HepG2 (cell line): Measurements from ENCODE around the gene CSNK1D. TPM values are rescaled to one million over a fixed set of nuclear protein-coding genes. Genes with fewer than 3 reads are reported as not detected.
A peak's percentile ranks its signal among the peaks of the same experiment; 100 is the strongest.

Experiments
- ASH2L ChIP-seq: fragments of 300-600, 200-600 bp; sonication (generic); IDR thresholded peaks from 2 replicates; pipeline ENCODE4 v1.7.0; 2017; ENCODE audit warnings: low read depth, mild to moderate bottlenecking, moderate library complexity, mixed read lengths, low read length; ENCODE audit not compliant: insufficient read length
- CCDC6 ChIP-seq: sonication (generic); formaldehyde crosslinking; IDR thresholded peaks from 2 replicates; pipeline ENCODE4 v1.8.1; 2022; ENCODE audit warnings: mild to moderate bottlenecking, missing genetic modification reagents, moderate library complexity
- HHEX ChIP-seq: IDR thresholded peaks from 2 replicates; pipeline ENCODE4 v1.6.1; 2016; ENCODE audit warnings: control low read depth
- MAFF ChIP-seq: IDR thresholded peaks from 2 replicates; pipeline ENCODE4 v1.6.1; 2011; ENCODE audit warnings: low read depth, low read length, improper control_type of control experiment
- REXO4 ChIP-seq: sonication (generic); formaldehyde crosslinking; IDR thresholded peaks from 2 replicates; pipeline ENCODE4 v1.8.0; 2022; ENCODE audit warnings: missing genetic modification reagents, mild to moderate bottlenecking, borderline replicate concordance
- ZNF17 ChIP-seq: sonication (generic); formaldehyde crosslinking; IDR thresholded peaks from 2 replicates; pipeline ENCODE4 v1.5.0; 2020; ENCODE audit warnings: mild to moderate bottlenecking, missing genetic modification reagents
- ZNF263 ChIP-seq: sonication (generic); formaldehyde crosslinking; IDR thresholded peaks from 2 replicates; pipeline ENCODE4 v1.4.0; 2020; ENCODE audit warnings: missing genetic modification reagents
- ZNF451 ChIP-seq: sonication (generic); formaldehyde crosslinking; IDR thresholded peaks from 2 replicates; pipeline ENCODE4 v1.5.0; 2020; ENCODE audit warnings: mild to moderate bottlenecking, missing genetic modification reagents
- ZNF672 ChIP-seq: sonication (generic); formaldehyde crosslinking; IDR thresholded peaks from 2 replicates; pipeline ENCODE4 v1.8.1; 2022; ENCODE audit warnings: missing genetic modification reagents
- polyA plus RNA-seq, 8 experiments: library from polyadenylated mRNA; depleted of rRNA in 3 of 8; stranded (reverse) in 7 of 8; unstranded in 1 of 8; fragments of >200 nt; fragmentation: Illumina TruSeq in 4 of 8; extraction: Trizol in 4 of 8; gene quantifications; 2 replicates each; pipeline versions ENCODE4 v1.2.1 to v1.2.3, GENCODE V29; 2011 to 2016; ENCODE audit warnings: low read depth in 4 of 8, missing spikeins in 1 of 8, mixed read lengths in 1 of 8; ENCODE audit not compliant: insufficient read depth in 1 of 8
- total RNA-seq, 5 experiments: library from RNA; depleted of rRNA; stranded (reverse); fragments of >200 nt; fragmentation: Illumina TruSeq; extraction: Trizol; gene quantifications; 2 replicates each; pipeline ENCODE4 v1.2.3, GENCODE V29; 2016; ENCODE audit warnings: low read depth in 1 of 5
- TF ChIP-seq, protein P1 (sequence below), 2 experiments: fragments of 450-650 bp in 1 of 2; sonication (generic) in 1 of 2; formaldehyde crosslinking in 1 of 2; IDR thresholded peaks; 2 replicates each; pipeline versions ENCODE4 v1.6.1 to v1.8.0; 2016 to 2022; ENCODE audit warnings: antibody characterized with exemption in 1 of 2, mild to moderate bottlenecking in 1 of 2, missing genetic modification reagents in 1 of 2
- TF ChIP-seq, protein P2 (sequence below): sonication (generic); formaldehyde crosslinking; IDR thresholded peaks from 2 replicates; pipeline ENCODE4 v1.5.1; 2020; ENCODE audit warnings: mild to moderate bottlenecking, missing genetic modification reagents
- TF ChIP-seq, protein P3 (sequence below): sonication (generic); formaldehyde crosslinking; IDR thresholded peaks from 2 replicates; pipeline ENCODE4 v1.4.0; 2020; ENCODE audit warnings: mild to moderate bottlenecking, missing genetic modification reagents
- TF ChIP-seq, protein P4 (sequence below): sonication (generic); formaldehyde crosslinking; IDR thresholded peaks from 2 replicates; pipeline ENCODE4 v1.5.0; 2020; ENCODE audit warnings: mild to moderate bottlenecking, missing genetic modification reagents

CSNK1D gene
- total and polyA plus RNA-seq, 2 of the 13 experiments (the other 11 are each of a cell fraction or from before 2014, with no cell fraction given) = 31.5 to 128 TPM

DNA sequence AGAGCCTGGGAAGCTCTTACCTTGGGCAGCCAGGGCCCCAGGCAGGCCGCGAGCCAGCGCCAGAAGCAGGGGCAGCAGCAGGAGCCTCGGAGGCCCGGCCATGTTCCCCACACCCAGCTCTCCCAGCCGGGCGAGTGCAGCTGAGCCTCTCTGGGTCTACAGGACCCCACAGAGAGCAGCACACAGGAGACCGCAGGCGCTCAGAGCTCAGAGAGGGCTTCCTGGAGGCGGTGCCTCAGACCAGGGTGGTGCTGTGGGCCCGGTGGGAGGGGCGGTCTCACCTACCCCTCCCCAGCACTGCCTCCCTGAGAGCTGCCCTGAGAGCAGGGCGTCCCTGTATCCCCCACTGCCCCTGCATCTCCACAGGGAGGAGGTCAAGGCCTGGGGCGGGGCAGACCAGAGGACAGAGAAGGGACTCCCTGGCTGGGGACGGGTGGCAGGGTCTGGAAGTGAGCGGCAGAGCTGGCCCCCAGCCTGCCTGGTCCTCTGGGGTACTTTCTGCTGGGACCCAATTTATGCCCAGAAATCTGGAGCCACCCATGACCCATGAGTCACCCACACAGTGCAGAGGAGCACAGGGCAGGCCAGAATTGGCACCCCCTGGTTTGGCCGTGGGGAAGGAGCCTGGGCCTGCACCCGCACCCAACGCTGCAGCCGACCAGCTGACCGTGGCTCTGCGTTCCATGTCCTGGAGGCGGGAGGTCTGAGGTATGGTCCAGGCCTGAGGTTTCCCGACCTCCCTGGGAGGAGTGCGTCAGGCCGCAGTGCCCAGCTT, 44.1 kb upstream of the CSNK1D start, which contains the start of gene CD7 (continued):
- TF ChIP-seq, protein P1, sequence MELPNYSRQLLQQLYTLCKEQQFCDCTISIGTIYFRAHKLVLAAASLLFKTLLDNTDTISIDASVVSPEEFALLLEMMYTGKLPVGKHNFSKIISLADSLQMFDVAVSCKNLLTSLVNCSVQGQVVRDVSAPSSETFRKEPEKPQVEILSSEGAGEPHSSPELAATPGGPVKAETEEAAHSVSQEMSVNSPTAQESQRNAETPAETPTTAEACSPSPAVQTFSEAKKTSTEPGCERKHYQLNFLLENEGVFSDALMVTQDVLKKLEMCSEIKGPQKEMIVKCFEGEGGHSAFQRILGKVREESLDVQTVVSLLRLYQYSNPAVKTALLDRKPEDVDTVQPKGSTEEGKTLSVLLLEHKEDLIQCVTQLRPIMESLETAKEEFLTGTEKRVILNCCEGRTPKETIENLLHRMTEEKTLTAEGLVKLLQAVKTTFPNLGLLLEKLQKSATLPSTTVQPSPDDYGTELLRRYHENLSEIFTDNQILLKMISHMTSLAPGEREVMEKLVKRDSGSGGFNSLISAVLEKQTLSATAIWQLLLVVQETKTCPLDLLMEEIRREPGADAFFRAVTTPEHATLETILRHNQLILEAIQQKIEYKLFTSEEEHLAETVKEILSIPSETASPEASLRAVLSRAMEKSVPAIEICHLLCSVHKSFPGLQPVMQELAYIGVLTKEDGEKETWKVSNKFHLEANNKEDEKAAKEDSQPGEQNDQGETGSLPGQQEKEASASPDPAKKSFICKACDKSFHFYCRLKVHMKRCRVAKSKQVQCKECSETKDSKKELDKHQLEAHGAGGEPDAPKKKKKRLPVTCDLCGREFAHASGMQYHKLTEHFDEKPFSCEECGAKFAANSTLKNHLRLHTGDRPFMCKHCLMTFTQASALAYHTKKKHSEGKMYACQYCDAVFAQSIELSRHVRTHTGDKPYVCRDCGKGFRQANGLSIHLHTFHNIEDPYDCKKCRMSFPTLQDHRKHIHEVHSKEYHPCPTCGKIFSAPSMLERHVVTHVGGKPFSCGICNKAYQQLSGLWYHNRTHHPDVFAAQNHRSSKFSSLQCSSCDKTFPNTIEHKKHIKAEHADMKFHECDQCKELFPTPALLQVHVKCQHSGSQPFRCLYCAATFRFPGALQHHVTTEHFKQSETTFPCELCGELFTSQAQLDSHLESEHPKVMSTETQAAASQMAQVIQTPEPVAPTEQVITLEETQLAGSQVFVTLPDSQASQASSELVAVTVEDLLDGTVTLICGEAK (IDR thresholded peaks at IDR 0.05) = no peak
- TF ChIP-seq, protein P1 (CRISPR knock-in tag; IDR thresholded peaks at IDR 0.05) = peak; percentile 3; the same call in 1 of the 2 replicates
- TF ChIP-seq, protein P2, sequence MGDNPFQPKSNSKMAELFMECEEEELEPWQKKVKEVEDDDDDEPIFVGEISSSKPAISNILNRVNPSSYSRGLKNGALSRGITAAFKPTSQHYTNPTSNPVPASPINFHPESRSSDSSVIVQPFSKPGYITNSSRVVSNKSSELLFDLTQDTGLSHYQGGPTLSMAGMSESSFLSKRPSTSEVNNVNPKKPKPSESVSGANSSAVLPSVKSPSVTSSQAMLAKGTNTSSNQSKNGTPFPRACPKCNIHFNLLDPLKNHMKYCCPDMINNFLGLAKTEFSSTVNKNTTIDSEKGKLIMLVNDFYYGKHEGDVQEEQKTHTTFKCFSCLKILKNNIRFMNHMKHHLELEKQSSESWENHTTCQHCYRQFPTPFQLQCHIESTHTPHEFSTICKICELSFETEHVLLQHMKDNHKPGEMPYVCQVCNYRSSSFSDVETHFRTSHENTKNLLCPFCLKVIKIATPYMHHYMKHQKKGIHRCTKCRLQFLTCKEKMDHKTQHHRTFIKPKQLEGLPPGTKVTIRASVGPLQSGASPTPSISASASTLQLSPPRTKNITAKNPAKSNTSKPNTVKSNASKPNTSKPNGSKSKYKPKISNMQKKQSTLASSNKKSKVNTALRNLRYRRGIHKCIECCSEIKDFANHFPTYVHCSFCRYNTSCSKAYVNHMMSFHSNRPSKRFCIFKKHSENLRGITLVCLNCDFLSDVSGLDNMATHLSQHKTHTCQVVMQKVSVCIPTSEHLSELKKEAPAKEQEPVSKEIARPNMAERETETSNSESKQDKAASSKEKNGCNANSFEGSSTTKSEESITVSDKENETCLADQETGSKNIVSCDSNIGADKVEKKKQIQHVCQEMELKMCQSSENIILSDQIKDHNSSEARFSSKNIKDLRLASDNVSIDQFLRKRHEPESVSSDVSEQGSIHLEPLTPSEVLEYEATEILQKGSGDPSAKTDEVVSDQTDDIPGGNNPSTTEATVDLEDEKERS (CRISPR knock-in tag) = peak; percentile 85
- TF ChIP-seq ZNF17 (CRISPR knock-in tag) (no peak), CCDC6 (CRISPR knock-in tag) (peak; percentile 67; the same call in 1 of the 2 replicates), REXO4 (CRISPR knock-in tag) (no peak), HHEX (no peak), ZNF451 (CRISPR knock-in tag) (no peak), ZNF672 (CRISPR knock-in tag) (no peak), MAFF (no peak), ASH2L (peak; percentile 33), ZNF263 (peak; percentile 65; the same call in 1 of the 2 replicates)
- TF ChIP-seq, protein P3, sequence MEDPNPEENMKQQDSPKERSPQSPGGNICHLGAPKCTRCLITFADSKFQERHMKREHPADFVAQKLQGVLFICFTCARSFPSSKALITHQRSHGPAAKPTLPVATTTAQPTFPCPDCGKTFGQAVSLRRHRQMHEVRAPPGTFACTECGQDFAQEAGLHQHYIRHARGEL (CRISPR knock-in tag) = peak; percentile 53; the same call in 1 of the 2 replicates
- TF ChIP-seq, protein P4, sequence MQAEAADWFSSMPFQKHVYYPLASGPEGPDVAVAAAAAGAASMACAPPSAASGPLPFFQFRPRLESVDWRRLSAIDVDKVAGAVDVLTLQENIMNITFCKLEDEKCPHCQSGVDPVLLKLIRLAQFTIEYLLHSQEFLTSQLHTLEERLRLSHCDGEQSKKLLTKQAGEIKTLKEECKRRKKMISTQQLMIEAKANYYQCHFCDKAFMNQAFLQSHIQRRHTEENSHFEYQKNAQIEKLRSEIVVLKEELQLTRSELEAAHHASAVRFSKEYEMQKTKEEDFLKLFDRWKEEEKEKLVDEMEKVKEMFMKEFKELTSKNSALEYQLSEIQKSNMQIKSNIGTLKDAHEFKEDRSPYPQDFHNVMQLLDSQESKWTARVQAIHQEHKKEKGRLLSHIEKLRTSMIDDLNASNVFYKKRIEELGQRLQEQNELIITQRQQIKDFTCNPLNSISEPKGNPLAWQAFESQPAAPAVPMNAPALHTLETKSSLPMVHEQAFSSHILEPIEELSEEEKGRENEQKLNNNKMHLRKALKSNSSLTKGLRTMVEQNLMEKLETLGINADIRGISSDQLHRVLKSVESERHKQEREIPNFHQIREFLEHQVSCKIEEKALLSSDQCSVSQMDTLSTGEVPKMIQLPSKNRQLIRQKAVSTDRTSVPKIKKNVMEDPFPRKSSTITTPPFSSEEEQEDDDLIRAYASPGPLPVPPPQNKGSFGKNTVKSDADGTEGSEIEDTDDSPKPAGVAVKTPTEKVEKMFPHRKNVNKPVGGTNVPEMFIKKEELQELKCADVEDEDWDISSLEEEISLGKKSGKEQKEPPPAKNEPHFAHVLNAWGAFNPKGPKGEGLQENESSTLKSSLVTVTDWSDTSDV (CRISPR knock-in tag) = no peak
